HS-27A (cell line): ENCODE data around the gene BPIFB1.

Experiments used
- DNase-seq: peaks from one replicate; pipeline ENCODE4 v3.0.0-alpha.2; 2012; ENCODE audit warnings: low read depth, missing footprints

Gene BPIFB1

GRCh38 chr20:33272155-33272873, 10.7 kb upstream of the BPIFB1 start:
- no peak for DNase-seq

- DNase-seq: no peak
These were observed 9.7 kb upstream of the BPIFB1 start for GRCh38 chr20:33273117-33273851.

- no peak for DNase-seq
These were observed 7.8 kb upstream of the BPIFB1 start for GRCh38 chr20:33275215-33275614.

- DNase-seq: no peak
These were observed 7.1 kb upstream of the BPIFB1 start for GRCh38 chr20:33275871-33276270.

GRCh38 chr20:33276303-33277113, 6.5 kb upstream of the BPIFB1 start:
- no peak for DNase-seq

GRCh38 chr20:33277471-33278441, 5.3 kb upstream of the BPIFB1 start:
- DNase-seq: no peak

GRCh38 chr20:33278700-33279099, 4.3 kb upstream of the BPIFB1 start:
- DNase-seq: no peak

- DNase-seq: no peak
These were observed 3.6 kb upstream of the BPIFB1 start for GRCh38 chr20:33279261-33279910.

GRCh38 chr20:33280000-33280680, 2.9 kb upstream of the BPIFB1 start:
- no peak for DNase-seq

GRCh38 chr20:33280775-33281174, 2.2 kb upstream of the BPIFB1 start:
- DNase-seq: no peak

GRCh38 chr20:33281550-33282146, 1.4 kb upstream of the BPIFB1 start:
- no peak for DNase-seq

- DNase-seq: no peak
These were observed 649 bp upstream of the BPIFB1 start for GRCh38 chr20:33282196-33282934.

GRCh38 chr20:33284284-33284683, 1.3 kb downstream of the BPIFB1 start:
- no peak for DNase-seq

GRCh38 chr20:33284937-33285336, 1.9 kb downstream of the BPIFB1 start:
- no peak for DNase-seq

GRCh38 chr20:33285861-33286495, 3.0 kb downstream of the BPIFB1 start:
- DNase-seq: no peak

- no peak for DNase-seq
These were observed 4.9 kb downstream of the BPIFB1 start for GRCh38 chr20:33287884-33288283.

- no peak for DNase-seq
These were observed 7.8 kb downstream of the BPIFB1 start for GRCh38 chr20:33290852-33291251.

GRCh38 chr20:33291416-33291815, 8.4 kb downstream of the BPIFB1 start:
- DNase-seq: no peak

- DNase-seq: no peak
These were observed 8.9 kb downstream of the BPIFB1 start for GRCh38 chr20:33291830-33292355.
